HEK293 (cell line): Measurements from ENCODE around the gene ARMH3.
A peak's percentile ranks its signal among the peaks of the same experiment; 100 is the strongest.

Source experiments
- BCL11A ChIP-seq: fragments of 450-650 bp; formaldehyde crosslinking; IDR thresholded peaks from 2 replicates; pipeline ENCODE4 v1.5.1; 2016; ENCODE audit warnings: low read depth, missing biosample characterization, missing genetic modification characterization
- HOXD13 ChIP-seq: sonication (generic); formaldehyde crosslinking; IDR thresholded peaks from 2 replicates; pipeline ENCODE4 v1.8.0; 2022; ENCODE audit warnings: missing genetic modification reagents, borderline replicate concordance
- KLF7 ChIP-seq: fragments of 450-650 bp; formaldehyde crosslinking; IDR thresholded peaks from 2 replicates; pipeline ENCODE4 v1.5.1; 2016; ENCODE audit warnings: missing biosample characterization, missing genetic modification characterization, borderline replicate concordance
- SP3 ChIP-seq: fragments of 450-650 bp; formaldehyde crosslinking; IDR thresholded peaks from 2 replicates; pipeline ENCODE4 v1.5.1; 2016; ENCODE audit warnings: missing biosample characterization, missing genetic modification characterization
- SP7 ChIP-seq: fragments of 450-650 bp; formaldehyde crosslinking; IDR thresholded peaks from 2 replicates; pipeline ENCODE4 v1.5.1; 2016; ENCODE audit warnings: missing biosample characterization, missing genetic modification characterization
- TRIM28 ChIP-seq: IDR thresholded peaks from 2 replicates; pipeline ENCODE4 v1.6.1; 2011; ENCODE audit warnings: low read length, control low read depth, borderline replicate concordance
- ZBTB17 ChIP-seq: fragments of 450-650 bp; formaldehyde crosslinking; IDR thresholded peaks from 2 replicates; pipeline ENCODE4 v1.5.1; 2016; ENCODE audit warnings: missing biosample characterization, missing genetic modification characterization
- ZBTB48 ChIP-seq: fragments of 450-650 bp; formaldehyde crosslinking; IDR thresholded peaks from 2 replicates; pipeline ENCODE4 v1.5.1; 2016; ENCODE audit warnings: missing biosample characterization, missing genetic modification characterization
- ZNF10 ChIP-seq: fragments of 450-650 bp; formaldehyde crosslinking; IDR thresholded peaks from 2 replicates; pipeline ENCODE4 v1.5.1; 2017; ENCODE audit warnings: missing biosample characterization, missing genetic modification characterization
- ZNF239 ChIP-seq: fragments of 450-650 bp; formaldehyde crosslinking; IDR thresholded peaks from 2 replicates; pipeline ENCODE4 v1.5.1; 2016; ENCODE audit warnings: missing biosample characterization, missing genetic modification characterization
- ZNF335 ChIP-seq: fragments of 450-650 bp; formaldehyde crosslinking; conservative IDR thresholded peaks from 2 replicates; pipeline ENCODE4 v1.5.1; 2016; ENCODE audit warnings: missing biosample characterization, missing genetic modification characterization
- ZNF394 ChIP-seq: fragments of 450-650 bp; formaldehyde crosslinking; IDR thresholded peaks from 2 replicates; pipeline ENCODE4 v1.5.1; 2016; ENCODE audit warnings: missing biosample characterization, missing genetic modification characterization, mild to moderate bottlenecking, moderate library complexity, borderline replicate concordance
- ZNF501 ChIP-seq: fragments of 450-650 bp; formaldehyde crosslinking; IDR thresholded peaks from 2 replicates; pipeline ENCODE4 v1.5.1; 2016; ENCODE audit warnings: missing biosample characterization, missing genetic modification characterization
- ZNF514 ChIP-seq: fragments of 450-650 bp; formaldehyde crosslinking; IDR thresholded peaks from 2 replicates; pipeline ENCODE4 v1.5.1; 2016; ENCODE audit warnings: missing biosample characterization, missing genetic modification characterization
- ZNF521 ChIP-seq: fragments of 450-650 bp; formaldehyde crosslinking; IDR thresholded peaks from 2 replicates; pipeline ENCODE4 v1.5.1; 2017; ENCODE audit warnings: missing biosample characterization, mild to moderate bottlenecking, missing genetic modification characterization
- ZNF529 ChIP-seq: fragments of 450-650 bp; formaldehyde crosslinking; IDR thresholded peaks from 2 replicates; pipeline ENCODE4 v1.5.1; 2017; ENCODE audit warnings: missing genetic modification characterization, missing biosample characterization; ENCODE audit not compliant: insufficient replicate concordance
- ZNF544 ChIP-seq: fragments of 450-650 bp; formaldehyde crosslinking; IDR thresholded peaks from 2 replicates; pipeline ENCODE4 v1.5.0; 2017; ENCODE audit warnings: missing biosample characterization, missing genetic modification characterization
- ZNF600 ChIP-seq: fragments of 450-650 bp; formaldehyde crosslinking; IDR thresholded peaks from 2 replicates; pipeline ENCODE4 v1.5.1; 2016; ENCODE audit warnings: missing biosample characterization, missing genetic modification characterization
- ZNF658 ChIP-seq: fragments of 450-650 bp; formaldehyde crosslinking; IDR thresholded peaks from 2 replicates; pipeline ENCODE4; 2016; ENCODE audit warnings: missing biosample characterization, missing genetic modification characterization
- ZNF792 ChIP-seq: fragments of 450-650 bp; formaldehyde crosslinking; IDR thresholded peaks from 2 replicates; pipeline ENCODE4 v1.5.1; 2016; ENCODE audit warnings: missing biosample characterization, missing genetic modification characterization
- ZSCAN16 ChIP-seq: fragments of 450-650 bp; formaldehyde crosslinking; IDR thresholded peaks from 2 replicates; pipeline ENCODE4 v1.5.1; 2016; ENCODE audit warnings: missing biosample characterization, missing genetic modification characterization
- ZSCAN23 ChIP-seq: fragments of 450-650 bp; formaldehyde crosslinking; IDR thresholded peaks from 2 replicates; pipeline ENCODE4 v1.5.1; 2016; ENCODE audit warnings: missing biosample characterization, missing genetic modification characterization
- ZSCAN30 ChIP-seq: fragments of 450-650 bp; IDR thresholded peaks from 2 replicates; pipeline ENCODE4 v1.5.1; 2018; ENCODE audit warnings: missing biosample characterization, mild to moderate bottlenecking, missing genetic modification characterization, moderate library complexity
- TF ChIP-seq, protein P1 (sequence below): fragments of 450-650 bp; formaldehyde crosslinking; conservative IDR thresholded peaks from 2 replicates; pipeline ENCODE4 v1.5.1; 2016; ENCODE audit warnings: low read depth, missing biosample characterization, missing genetic modification characterization
- TF ChIP-seq, protein P2 (sequence below): fragments of 450-650 bp; formaldehyde crosslinking; IDR thresholded peaks from 2 replicates; pipeline ENCODE4; 2016; ENCODE audit warnings: missing biosample characterization, missing genetic modification characterization
- TF ChIP-seq, protein P3 (sequence below): fragments of 450-650 bp; formaldehyde crosslinking; IDR thresholded peaks from 2 replicates; pipeline ENCODE4 v1.5.0; 2017; ENCODE audit warnings: missing biosample characterization, missing genetic modification characterization, borderline replicate concordance
- TF ChIP-seq, protein P4 (sequence below): fragments of 450-650 bp; formaldehyde crosslinking; IDR thresholded peaks from 2 replicates; pipeline ENCODE4 v1.5.1; 2016; ENCODE audit warnings: missing biosample characterization, missing genetic modification characterization
- TF ChIP-seq, protein P5 (sequence below): fragments of 450-650 bp; formaldehyde crosslinking; IDR thresholded peaks from 2 replicates; pipeline ENCODE4 v1.5.1; 2016; ENCODE audit warnings: missing biosample characterization, missing genetic modification characterization, low read depth

The ARMH3 gene

DNA sequence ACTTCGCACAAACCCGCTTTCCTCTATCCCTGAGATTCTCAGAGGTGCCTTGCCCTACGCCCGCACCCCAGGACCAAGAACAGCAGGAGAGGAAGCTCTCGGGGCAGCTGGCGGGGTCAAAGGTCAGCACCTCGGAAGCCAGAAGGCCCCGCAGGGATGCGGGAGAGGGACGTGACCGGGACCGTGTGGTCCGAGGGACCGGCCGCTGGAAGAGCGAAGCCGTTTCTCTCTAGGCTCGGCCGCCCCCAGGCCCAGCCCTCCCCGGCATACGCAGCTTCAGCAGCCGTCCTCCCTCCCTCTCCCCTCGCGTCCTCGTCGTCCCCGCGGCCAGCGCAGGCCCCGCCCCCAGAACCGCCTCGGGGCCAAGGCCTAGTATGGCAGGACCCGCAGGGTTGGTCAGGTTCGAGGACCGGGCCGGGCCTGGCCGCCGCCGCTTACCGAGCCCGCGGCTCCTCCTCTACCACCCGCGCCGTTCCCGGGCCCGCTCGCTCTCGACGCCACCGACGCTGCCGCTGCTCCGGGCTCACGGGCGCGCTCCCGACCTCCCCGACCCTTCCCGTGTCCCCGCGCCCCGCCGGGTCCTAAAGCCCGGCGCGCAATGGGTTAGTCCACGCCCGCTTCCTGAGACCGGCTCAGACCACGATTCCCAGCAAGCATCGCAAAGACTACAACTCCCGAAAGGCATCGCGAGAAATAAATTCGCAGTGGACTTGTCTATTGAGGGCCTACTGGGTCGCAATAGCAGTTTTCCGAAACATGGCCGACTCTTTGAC is at the start of gene ARMH3 (continued):
- TF ChIP-seq ZNF792: no peak
- no peak; the same call in 1 of the 2 replicates for TF ChIP-seq ZSCAN16 (tag by site-specific recombination)
- TF ChIP-seq, protein P1, sequence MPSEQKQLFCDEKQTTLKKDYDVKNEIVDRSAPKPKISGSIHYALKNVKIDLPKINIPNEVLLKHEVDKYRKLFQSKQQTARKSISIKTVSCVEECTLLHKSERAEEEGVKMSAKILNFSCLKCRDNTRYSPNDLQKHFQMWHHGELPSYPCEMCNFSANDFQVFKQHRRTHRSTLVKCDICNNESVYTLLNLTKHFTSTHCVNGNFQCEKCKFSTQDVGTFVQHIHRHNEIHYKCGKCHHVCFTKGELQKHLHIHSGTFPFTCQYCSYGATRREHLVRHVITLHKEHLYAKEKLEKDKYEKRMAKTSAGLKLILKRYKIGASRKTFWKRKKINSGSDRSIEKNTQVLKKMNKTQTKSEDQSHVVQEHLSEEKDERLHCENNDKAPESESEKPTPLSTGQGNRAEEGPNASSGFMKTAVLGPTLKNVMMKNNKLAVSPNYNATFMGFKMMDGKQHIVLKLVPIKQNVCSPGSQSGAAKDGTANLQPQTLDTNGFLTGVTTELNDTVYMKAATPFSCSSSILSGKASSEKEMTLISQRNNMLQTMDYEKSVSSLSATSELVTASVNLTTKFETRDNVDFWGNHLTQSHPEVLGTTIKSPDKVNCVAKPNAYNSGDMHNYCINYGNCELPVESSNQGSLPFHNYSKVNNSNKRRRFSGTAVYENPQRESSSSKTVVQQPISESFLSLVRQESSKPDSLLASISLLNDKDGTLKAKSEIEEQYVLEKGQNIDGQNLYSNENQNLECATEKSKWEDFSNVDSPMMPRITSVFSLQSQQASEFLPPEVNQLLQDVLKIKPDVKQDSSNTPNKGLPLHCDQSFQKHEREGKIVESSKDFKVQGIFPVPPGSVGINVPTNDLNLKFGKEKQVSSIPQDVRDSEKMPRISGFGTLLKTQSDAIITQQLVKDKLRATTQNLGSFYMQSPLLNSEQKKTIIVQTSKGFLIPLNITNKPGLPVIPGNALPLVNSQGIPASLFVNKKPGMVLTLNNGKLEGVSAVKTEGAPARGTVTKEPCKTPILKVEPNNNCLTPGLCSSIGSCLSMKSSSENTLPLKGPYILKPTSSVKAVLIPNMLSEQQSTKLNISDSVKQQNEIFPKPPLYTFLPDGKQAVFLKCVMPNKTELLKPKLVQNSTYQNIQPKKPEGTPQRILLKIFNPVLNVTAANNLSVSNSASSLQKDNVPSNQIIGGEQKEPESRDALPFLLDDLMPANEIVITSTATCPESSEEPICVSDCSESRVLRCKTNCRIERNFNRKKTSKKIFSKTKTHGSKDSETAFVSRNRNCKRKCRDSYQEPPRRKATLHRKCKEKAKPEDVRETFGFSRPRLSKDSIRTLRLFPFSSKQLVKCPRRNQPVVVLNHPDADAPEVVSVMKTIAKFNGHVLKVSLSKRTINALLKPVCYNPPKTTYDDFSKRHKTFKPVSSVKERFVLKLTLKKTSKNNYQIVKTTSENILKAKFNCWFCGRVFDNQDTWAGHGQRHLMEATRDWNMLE: peak; percentile 61; the same call in 1 of the 2 replicates
- TF ChIP-seq, protein P2, sequence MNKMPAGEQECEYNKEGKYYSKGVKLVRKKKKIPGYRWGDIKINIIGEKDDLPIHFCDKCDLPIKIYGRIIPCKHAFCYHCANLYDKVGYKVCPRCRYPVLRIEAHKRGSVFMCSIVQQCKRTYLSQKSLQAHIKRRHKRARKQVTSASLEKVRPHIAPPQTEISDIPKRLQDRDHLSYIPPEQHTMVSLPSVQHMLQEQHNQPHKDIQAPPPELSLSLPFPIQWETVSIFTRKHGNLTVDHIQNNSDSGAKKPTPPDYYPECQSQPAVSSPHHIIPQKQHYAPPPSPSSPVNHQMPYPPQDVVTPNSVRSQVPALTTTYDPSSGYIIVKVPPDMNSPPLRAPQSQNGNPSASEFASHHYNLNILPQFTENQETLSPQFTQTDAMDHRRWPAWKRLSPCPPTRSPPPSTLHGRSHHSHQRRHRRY: no peak
- TF ChIP-seq ZNF10: no peak
- no peak for TF ChIP-seq KLF7 (tag by site-specific recombination)
- TF ChIP-seq ZNF501: peak; percentile 91; the same call in 1 of the 2 replicates
- no peak for TF ChIP-seq ZNF521 (tag by site-specific recombination)
- TF ChIP-seq ZNF514: no peak
- TF ChIP-seq ZNF529 (tag by site-specific recombination): no peak
- peak; percentile 88; the same call in 1 of the 2 replicates for TF ChIP-seq BCL11A (tag by site-specific recombination)
- TF ChIP-seq, protein P3, sequence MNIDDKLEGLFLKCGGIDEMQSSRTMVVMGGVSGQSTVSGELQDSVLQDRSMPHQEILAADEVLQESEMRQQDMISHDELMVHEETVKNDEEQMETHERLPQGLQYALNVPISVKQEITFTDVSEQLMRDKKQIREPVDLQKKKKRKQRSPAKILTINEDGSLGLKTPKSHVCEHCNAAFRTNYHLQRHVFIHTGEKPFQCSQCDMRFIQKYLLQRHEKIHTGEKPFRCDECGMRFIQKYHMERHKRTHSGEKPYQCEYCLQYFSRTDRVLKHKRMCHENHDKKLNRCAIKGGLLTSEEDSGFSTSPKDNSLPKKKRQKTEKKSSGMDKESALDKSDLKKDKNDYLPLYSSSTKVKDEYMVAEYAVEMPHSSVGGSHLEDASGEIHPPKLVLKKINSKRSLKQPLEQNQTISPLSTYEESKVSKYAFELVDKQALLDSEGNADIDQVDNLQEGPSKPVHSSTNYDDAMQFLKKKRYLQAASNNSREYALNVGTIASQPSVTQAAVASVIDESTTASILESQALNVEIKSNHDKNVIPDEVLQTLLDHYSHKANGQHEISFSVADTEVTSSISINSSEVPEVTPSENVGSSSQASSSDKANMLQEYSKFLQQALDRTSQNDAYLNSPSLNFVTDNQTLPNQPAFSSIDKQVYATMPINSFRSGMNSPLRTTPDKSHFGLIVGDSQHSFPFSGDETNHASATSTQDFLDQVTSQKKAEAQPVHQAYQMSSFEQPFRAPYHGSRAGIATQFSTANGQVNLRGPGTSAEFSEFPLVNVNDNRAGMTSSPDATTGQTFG (tag by site-specific recombination): no peak; the same call in 1 of the 2 replicates
- peak; percentile 42; the same call in 1 of the 2 replicates for TF ChIP-seq ZNF394 (tag by site-specific recombination)
- no peak for TF ChIP-seq ZNF658 (tag by site-specific recombination)
- TF ChIP-seq TRIM28: peak; percentile 48; the same call in 1 of the 2 replicates
- TF ChIP-seq ZNF335 (tag by site-specific recombination): peak; percentile 90
- no peak for TF ChIP-seq ZNF544
- peak; percentile 69; the same call in 1 of the 2 replicates for TF ChIP-seq ZNF600 (tag by site-specific recombination)
- peak; percentile 93 for TF ChIP-seq ZBTB17 (tag by site-specific recombination)
- TF ChIP-seq, protein P4, sequence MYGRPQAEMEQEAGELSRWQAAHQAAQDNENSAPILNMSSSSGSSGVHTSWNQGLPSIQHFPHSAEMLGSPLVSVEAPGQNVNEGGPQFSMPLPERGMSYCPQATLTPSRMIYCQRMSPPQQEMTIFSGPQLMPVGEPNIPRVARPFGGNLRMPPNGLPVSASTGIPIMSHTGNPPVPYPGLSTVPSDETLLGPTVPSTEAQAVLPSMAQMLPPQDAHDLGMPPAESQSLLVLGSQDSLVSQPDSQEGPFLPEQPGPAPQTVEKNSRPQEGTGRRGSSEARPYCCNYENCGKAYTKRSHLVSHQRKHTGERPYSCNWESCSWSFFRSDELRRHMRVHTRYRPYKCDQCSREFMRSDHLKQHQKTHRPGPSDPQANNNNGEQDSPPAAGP (tag by site-specific recombination): peak; percentile 90
- peak; percentile 93 for TF ChIP-seq ZBTB48
- TF ChIP-seq SP3 (tag by site-specific recombination): peak; percentile 92
- TF ChIP-seq SP7 (tag by site-specific recombination): peak; percentile 65; the same call in 1 of the 2 replicates
- TF ChIP-seq ZSCAN30 (tag by site-specific recombination): peak; percentile 93
- no peak for TF ChIP-seq ZSCAN23 (tag by site-specific recombination)
- no peak for TF ChIP-seq ZNF239 (tag by site-specific recombination)
- TF ChIP-seq, protein P5, sequence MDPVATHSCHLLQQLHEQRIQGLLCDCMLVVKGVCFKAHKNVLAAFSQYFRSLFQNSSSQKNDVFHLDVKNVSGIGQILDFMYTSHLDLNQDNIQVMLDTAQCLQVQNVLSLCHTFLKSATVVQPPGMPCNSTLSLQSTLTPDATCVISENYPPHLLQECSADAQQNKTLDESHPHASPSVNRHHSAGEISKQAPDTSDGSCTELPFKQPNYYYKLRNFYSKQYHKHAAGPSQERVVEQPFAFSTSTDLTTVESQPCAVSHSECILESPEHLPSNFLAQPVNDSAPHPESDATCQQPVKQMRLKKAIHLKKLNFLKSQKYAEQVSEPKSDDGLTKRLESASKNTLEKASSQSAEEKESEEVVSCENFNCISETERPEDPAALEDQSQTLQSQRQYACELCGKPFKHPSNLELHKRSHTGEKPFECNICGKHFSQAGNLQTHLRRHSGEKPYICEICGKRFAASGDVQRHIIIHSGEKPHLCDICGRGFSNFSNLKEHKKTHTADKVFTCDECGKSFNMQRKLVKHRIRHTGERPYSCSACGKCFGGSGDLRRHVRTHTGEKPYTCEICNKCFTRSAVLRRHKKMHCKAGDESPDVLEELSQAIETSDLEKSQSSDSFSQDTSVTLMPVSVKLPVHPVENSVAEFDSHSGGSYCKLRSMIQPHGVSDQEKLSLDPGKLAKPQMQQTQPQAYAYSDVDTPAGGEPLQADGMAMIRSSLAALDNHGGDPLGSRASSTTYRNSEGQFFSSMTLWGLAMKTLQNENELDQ (tag by site-specific recombination): no peak
- TF ChIP-seq HOXD13: no peak
